ENCODE data around the gene DGKZ.

DNA sequence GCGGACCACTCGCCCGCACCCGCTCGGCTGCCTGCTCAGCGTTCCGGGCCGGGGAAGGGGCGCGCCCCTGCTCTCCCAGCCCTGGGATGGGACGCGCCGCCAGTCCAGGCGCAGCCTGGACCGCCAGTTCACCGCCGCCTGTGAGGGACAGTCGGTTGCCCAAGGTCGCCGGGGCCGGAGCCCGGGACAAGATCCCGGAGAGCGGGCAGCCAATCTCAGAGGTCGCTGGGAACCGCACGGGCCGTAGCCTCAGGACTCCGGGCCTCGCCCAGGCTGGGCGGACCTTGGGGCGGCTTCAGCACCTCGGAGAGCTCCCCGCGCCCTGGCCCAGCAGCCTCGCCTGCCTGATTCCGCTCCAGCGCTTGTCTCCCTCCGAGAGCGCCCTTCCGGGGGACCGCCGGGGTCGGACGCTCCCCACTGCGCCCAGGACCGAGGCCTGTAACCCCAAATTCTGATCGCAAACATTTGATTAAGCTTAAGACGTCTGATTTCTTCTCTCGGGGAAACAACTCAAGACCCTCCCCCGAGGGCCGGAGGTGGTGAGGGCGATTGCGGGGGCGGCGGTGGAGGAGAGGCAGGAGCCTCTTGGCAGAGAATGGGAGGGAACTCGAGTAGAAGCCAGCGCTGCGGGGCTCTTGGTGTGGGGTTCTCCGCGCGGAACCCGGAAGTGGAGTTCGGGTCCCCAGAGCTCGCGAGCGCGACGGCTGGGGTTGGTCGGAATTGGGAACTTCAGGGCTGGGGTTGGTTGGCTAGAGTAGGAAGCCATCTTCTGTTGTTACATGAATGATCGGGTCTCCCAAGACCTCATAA is 45.4 kb downstream of the DGKZ start:
- TF ChIP-seq, protein P1, sequence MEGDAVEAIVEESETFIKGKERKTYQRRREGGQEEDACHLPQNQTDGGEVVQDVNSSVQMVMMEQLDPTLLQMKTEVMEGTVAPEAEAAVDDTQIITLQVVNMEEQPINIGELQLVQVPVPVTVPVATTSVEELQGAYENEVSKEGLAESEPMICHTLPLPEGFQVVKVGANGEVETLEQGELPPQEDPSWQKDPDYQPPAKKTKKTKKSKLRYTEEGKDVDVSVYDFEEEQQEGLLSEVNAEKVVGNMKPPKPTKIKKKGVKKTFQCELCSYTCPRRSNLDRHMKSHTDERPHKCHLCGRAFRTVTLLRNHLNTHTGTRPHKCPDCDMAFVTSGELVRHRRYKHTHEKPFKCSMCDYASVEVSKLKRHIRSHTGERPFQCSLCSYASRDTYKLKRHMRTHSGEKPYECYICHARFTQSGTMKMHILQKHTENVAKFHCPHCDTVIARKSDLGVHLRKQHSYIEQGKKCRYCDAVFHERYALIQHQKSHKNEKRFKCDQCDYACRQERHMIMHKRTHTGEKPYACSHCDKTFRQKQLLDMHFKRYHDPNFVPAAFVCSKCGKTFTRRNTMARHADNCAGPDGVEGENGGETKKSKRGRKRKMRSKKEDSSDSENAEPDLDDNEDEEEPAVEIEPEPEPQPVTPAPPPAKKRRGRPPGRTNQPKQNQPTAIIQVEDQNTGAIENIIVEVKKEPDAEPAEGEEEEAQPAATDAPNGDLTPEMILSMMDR (conservative IDR thresholded peaks at IDR 0.05) = no peak
- no peak for TF ChIP-seq ZFX (IDR thresholded peaks at IDR 0.05)
